IPS-18a (cell line): ENCODE data around the gene DCLK3.

ENCODE experiments used
- H3K27ac ChIP-seq: one replicate; pipeline ENCODE4 v1.5.1; 2013; ENCODE audit warnings: low read length
- H3K27me3 ChIP-seq: one replicate; pipeline ENCODE4 v1.6.1; 2013; ENCODE audit warnings: mild to moderate bottlenecking, low read length; ENCODE audit not compliant: control insufficient read depth, insufficient read depth
- H3K36me3 ChIP-seq: one replicate; pipeline ENCODE4 v1.6.1; 2013; ENCODE audit warnings: low read depth, low read length; ENCODE audit not compliant: control insufficient read depth
- H3K4me1 ChIP-seq: one replicate; pipeline ENCODE4 v1.6.1; 2013; ENCODE audit warnings: low read depth, low read length; ENCODE audit not compliant: control insufficient read depth
- H3K4me3 ChIP-seq: one replicate; pipeline ENCODE4 v1.5.1; 2013; ENCODE audit warnings: low read length
- H3K9ac ChIP-seq: one replicate; pipeline ENCODE4 v1.6.1; 2013; ENCODE audit warnings: mild to moderate bottlenecking, low read length, moderate library complexity
- H3K9me3 ChIP-seq: one replicate; pipeline ENCODE4 v1.6.1; 2013; ENCODE audit warnings: low read depth, low read length; ENCODE audit not compliant: control insufficient read depth

Gene DCLK3

GRCh38 chr3:36733723-36734122, 30.6 kb downstream of the DCLK3 start:
- Histone ChIP-seq H3K9me3 (no peaks in the 10 kb centered on the region), H3K27ac (no peak overlapping the region), H3K9ac (no peak overlapping the region), H3K36me3 (no peaks in the 10 kb centered on the region), H3K4me1 (no peaks in the 10 kb centered on the region), H3K4me3 (no peak overlapping the region), H3K27me3 (no peaks in the 10 kb centered on the region)

GRCh38 chr3:36733162-36733696, 31.1 kb downstream of the DCLK3 start:
- Histone ChIP-seq H3K4me3 (no peak overlapping the region), H3K27ac (no peak overlapping the region), H3K9ac (no peak overlapping the region), H3K27me3 (no peaks in the 10 kb centered on the region), H3K9me3 (no peaks in the 10 kb centered on the region), H3K36me3 (no peaks in the 10 kb centered on the region), H3K4me1 (no peaks in the 10 kb centered on the region)

GRCh38 chr3:36730966-36731365, 33.4 kb downstream of the DCLK3 start:
- no peak overlapping the region for H3K27ac ChIP-seq
- no peaks in the 10 kb centered on the region for H3K4me1 ChIP-seq
- no peaks in the 10 kb centered on the region for H3K27me3 ChIP-seq
- H3K4me3 ChIP-seq, result no peak overlapping the region
- H3K9ac ChIP-seq, result no peak overlapping the region
- no peaks in the 10 kb centered on the region for H3K9me3 ChIP-seq
- H3K36me3 ChIP-seq, result no peaks in the 10 kb centered on the region

GRCh38 chr3:36729204-36730056, 34.9 kb downstream of the DCLK3 start:
- no peaks in the 10 kb centered on the region for H3K27me3 ChIP-seq
- no peak overlapping the region for H3K9ac ChIP-seq
- H3K9me3 ChIP-seq, result no peaks in the 10 kb centered on the region
- no peaks in the 10 kb centered on the region for H3K4me1 ChIP-seq
- H3K4me3 ChIP-seq, result no peak overlapping the region
- no peak overlapping the region for H3K27ac ChIP-seq
- H3K36me3 ChIP-seq, result no peaks in the 10 kb centered on the region

GRCh38 chr3:36714343-36715086, 49.8 kb downstream of the DCLK3 start:
- Histone ChIP-seq H3K4me3 (no peak overlapping the region), H3K36me3 (no peaks in the 10 kb centered on the region), H3K9me3 (no peaks in the 10 kb centered on the region), H3K9ac (no peak overlapping the region), H3K27ac (no peak overlapping the region), H3K4me1 (no peaks in the 10 kb centered on the region), H3K27me3 (no peaks in the 10 kb centered on the region)

GRCh38 chr3:36713904-36714303, 50.4 kb downstream of the DCLK3 start:
- H3K9ac ChIP-seq, result no peak overlapping the region
- H3K9me3 ChIP-seq, result no peaks in the 10 kb centered on the region
- no peak overlapping the region for H3K4me3 ChIP-seq
- no peaks in the 10 kb centered on the region for H3K36me3 ChIP-seq
- no peaks in the 10 kb centered on the region for H3K4me1 ChIP-seq
- no peaks in the 10 kb centered on the region for H3K27me3 ChIP-seq
- no peak overlapping the region for H3K27ac ChIP-seq

GRCh38 chr3:36710606-36711005, 53.7 kb downstream of the DCLK3 start:
- Histone ChIP-seq H3K4me1 (no peaks in the 10 kb centered on the region), H3K27me3 (no peaks in the 10 kb centered on the region), H3K9ac (no peak overlapping the region), H3K36me3 (no peaks in the 10 kb centered on the region), H3K27ac (no peak overlapping the region), H3K9me3 (no peaks in the 10 kb centered on the region), H3K4me3 (no peak overlapping the region)

- Histone ChIP-seq H3K9me3 (no peaks in the 10 kb centered on the region), H3K27ac (no peak overlapping the region), H3K9ac (no peak overlapping the region), H3K4me3 (no peak overlapping the region), H3K4me1 (no peaks in the 10 kb centered on the region), H3K36me3 (no peaks in the 10 kb centered on the region), H3K27me3 (no peaks in the 10 kb centered on the region)
These were observed 54.5 kb downstream of the DCLK3 start for GRCh38 chr3:36709826-36710365.

GRCh38 chr3:36709281-36709680, 55.1 kb downstream of the DCLK3 start:
- Histone ChIP-seq H3K27ac (no peak overlapping the region), H3K4me3 (no peak overlapping the region), H3K9ac (no peak overlapping the region)

GRCh38 chr3:36707623-36708409, 56.5 kb downstream of the DCLK3 start:
- no peaks in the 10 kb centered on the region for H3K27me3 ChIP-seq
- no peak overlapping the region for H3K27ac ChIP-seq
- no peaks in the 10 kb centered on the region for H3K36me3 ChIP-seq
- no peaks in the 10 kb centered on the region for H3K4me1 ChIP-seq
- H3K9ac ChIP-seq, result no peak overlapping the region
- no peak overlapping the region for H3K4me3 ChIP-seq
- no peaks in the 10 kb centered on the region for H3K9me3 ChIP-seq

More at GRCh38 chr3:36709281-36709680, 55.1 kb downstream of the DCLK3 start:
- H3K4me1 ChIP-seq, result no peaks in the 10 kb centered on the region
- no peaks in the 10 kb centered on the region for H3K36me3 ChIP-seq
- no peaks in the 10 kb centered on the region for H3K9me3 ChIP-seq
- H3K27me3 ChIP-seq, result no peaks in the 10 kb centered on the region

- H3K4me1 ChIP-seq, result peaks cover 5% of the 10 kb centered on the region
- no peak overlapping the region for H3K27ac ChIP-seq
- no peak overlapping the region for H3K4me3 ChIP-seq
- H3K9ac ChIP-seq, result no peak overlapping the region
- H3K9me3 ChIP-seq, result no peaks in the 10 kb centered on the region
- H3K27me3 ChIP-seq, result no peaks in the 10 kb centered on the region
- H3K36me3 ChIP-seq, result no peaks in the 10 kb centered on the region
These were observed 59.3 kb downstream of the DCLK3 start for GRCh38 chr3:36705015-36705414.
